Measurements from ENCODE around the gene COL2A1.

The COL2A1 gene

DNA sequence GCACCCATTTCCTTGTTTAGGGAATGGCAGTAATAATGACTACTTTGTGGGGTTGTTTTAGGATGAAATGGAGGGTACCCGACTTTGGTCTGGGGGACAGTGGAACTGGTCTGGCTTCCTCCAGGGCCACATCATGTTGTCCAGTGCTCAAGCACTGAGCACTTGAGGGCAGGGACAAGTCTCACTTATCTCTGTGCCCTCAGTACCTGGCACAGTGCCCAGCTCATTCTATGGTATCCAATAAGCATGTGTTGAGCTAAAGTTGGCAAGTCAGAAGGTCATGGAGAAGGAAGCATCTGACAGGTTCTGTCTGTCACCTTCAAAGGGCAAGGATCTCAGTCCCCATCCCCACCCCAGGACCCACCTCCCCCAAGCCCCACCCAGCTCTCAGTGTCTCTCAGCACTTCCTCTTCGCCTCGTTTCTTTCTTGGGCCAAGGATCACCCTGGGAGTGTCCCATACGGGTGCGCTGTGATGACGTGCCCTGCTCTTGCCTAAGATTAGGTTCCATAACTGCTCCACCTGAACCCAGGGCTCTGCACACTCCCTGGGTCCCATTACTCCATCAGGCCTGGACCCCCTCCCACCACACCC lies 65.2 kb downstream of the COL2A1 start:
- no peaks in the 10 kb centered on the region for H3K9me3 Mint-ChIP-seq
- TF ChIP-seq, protein P1, sequence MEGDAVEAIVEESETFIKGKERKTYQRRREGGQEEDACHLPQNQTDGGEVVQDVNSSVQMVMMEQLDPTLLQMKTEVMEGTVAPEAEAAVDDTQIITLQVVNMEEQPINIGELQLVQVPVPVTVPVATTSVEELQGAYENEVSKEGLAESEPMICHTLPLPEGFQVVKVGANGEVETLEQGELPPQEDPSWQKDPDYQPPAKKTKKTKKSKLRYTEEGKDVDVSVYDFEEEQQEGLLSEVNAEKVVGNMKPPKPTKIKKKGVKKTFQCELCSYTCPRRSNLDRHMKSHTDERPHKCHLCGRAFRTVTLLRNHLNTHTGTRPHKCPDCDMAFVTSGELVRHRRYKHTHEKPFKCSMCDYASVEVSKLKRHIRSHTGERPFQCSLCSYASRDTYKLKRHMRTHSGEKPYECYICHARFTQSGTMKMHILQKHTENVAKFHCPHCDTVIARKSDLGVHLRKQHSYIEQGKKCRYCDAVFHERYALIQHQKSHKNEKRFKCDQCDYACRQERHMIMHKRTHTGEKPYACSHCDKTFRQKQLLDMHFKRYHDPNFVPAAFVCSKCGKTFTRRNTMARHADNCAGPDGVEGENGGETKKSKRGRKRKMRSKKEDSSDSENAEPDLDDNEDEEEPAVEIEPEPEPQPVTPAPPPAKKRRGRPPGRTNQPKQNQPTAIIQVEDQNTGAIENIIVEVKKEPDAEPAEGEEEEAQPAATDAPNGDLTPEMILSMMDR (IDR thresholded peaks at IDR 0.05; ENCODE audit: unreplicated experiment in 3 of 3), result no peak
- H3K27ac Mint-ChIP-seq, result no peak overlapping the region
- peaks cover 44% of the 10 kb centered on the region for H3K4me1 Mint-ChIP-seq
- peaks cover 5% of the 10 kb centered on the region for H3K27me3 Mint-ChIP-seq (ENCODE audit: low read depth)
- no peak overlapping the region for H3K4me3 Mint-ChIP-seq
- no peaks in the 10 kb centered on the region for H3K36me3 Mint-ChIP-seq (ENCODE audit: low read depth)

GRCh38 chr12:47938594-47938993 lies 65.7 kb downstream of the COL2A1 start:
- no peak overlapping the region for H3K4me3 Mint-ChIP-seq

DNA sequence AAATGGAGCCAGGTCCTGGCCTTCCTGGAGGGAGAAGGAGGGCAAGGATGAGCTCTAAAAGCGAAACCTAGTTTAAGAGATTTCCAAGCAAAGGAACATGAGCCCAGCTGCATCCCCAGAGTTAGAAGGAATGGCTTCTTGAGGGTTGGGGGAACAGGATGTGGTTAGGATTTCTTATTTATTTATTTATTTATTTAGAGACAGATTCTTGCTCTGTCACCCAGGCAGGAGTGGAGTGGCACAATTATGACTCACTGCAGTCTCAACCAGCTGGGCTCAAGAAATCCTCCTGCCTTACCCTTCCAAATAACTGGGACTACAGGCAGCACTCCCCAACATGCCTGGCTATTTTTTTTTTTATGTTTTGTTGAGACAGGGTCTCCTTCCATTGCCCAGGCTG lies 66.2 kb downstream of the COL2A1 start:
- Mint-ChIP-seq H3K27me3 (ENCODE audit: low read depth) (peaks cover 5% of the 10 kb centered on the region), H3K27ac (no peak overlapping the region), H3K4me3 (no peak overlapping the region), H3K4me1 (peaks cover 38% of the 10 kb centered on the region), H3K36me3 (ENCODE audit: low read depth) (no peaks in the 10 kb centered on the region), H3K9me3 (no peaks in the 10 kb centered on the region)
- TF ChIP-seq, protein P1 (IDR thresholded peaks at IDR 0.05; ENCODE audit: unreplicated experiment in 3 of 3), result no peak

More at GRCh38 chr12:47938594-47938993, 65.7 kb downstream of the COL2A1 start:
- H3K9me3 Mint-ChIP-seq, result no peaks in the 10 kb centered on the region
- no peaks in the 10 kb centered on the region for H3K36me3 Mint-ChIP-seq (ENCODE audit: low read depth)
- H3K27me3 Mint-ChIP-seq (ENCODE audit: low read depth), result peaks cover 5% of the 10 kb centered on the region
- H3K27ac Mint-ChIP-seq, result no peak overlapping the region
- TF ChIP-seq, protein P1 (IDR thresholded peaks at IDR 0.05; ENCODE audit: unreplicated experiment in 3 of 3), result no peak
- peaks cover 42% of the 10 kb centered on the region for H3K4me1 Mint-ChIP-seq

DNA sequence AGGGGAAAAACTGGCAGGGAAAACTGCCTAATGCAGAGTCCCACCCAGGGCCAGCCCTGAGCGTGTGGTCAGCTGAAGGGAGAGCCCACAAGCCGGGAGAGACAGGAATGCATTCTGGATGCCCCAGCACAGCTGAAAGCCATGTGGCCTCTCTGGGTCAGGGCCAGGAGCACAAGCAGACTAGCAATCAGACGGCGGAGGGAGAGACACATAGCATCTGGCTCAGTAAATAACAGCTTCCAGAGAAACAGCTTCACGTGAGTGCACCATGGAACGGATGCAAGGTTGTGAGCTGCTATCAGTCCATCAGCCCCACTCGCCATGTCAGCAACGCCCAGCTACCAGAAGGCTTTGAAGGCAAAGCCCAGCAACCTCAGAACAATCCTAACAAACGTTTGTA lies 69.1 kb downstream of the COL2A1 start:
- Mint-ChIP-seq H3K4me3 (no peak overlapping the region), H3K9me3 (no peaks in the 10 kb centered on the region), H3K36me3 (ENCODE audit: low read depth) (no peaks in the 10 kb centered on the region), H3K4me1 (peaks cover 23% of the 10 kb centered on the region), H3K27me3 (ENCODE audit: low read depth) (peaks cover 12% of the 10 kb centered on the region), H3K27ac (peak overlapping the region in 2 of 3 experiments; percentile 31 to 57)
- TF ChIP-seq, protein P1 (IDR thresholded peaks at IDR 0.05; ENCODE audit: unreplicated experiment in 3 of 3), result no peak

DNA sequence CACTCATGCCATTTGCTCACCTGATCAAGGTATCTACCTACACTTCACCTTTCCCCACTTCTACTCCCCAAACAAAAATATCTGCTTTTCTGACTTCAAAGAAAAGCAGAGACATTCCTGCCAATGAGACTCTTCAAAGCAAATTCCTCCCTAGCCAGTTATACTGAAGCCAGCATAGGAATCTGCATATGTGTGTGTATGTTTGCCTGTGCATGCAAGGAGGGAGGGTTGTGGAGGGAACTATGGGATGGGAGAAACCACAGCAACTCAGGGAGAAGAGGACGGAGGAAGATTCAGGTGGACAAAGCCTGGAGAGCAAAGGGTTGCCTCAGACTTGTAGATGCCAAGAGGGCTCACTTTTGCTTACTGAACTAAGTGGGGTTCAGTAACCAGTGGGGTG lies 73.1 kb downstream of the COL2A1 start:
- no peaks in the 10 kb centered on the region for H3K36me3 Mint-ChIP-seq (ENCODE audit: low read depth)

More for the DNA sequence above, 73.1 kb downstream of the COL2A1 start:
- H3K27me3 Mint-ChIP-seq (ENCODE audit: low read depth), result peaks cover 10% of the 10 kb centered on the region
- TF ChIP-seq, protein P1 (IDR thresholded peaks at IDR 0.05; ENCODE audit: unreplicated experiment in 3 of 3), result no peak
- H3K4me1 Mint-ChIP-seq, result peaks cover 18% of the 10 kb centered on the region
- H3K4me3 Mint-ChIP-seq, result no peak overlapping the region
- H3K9me3 Mint-ChIP-seq, result no peaks in the 10 kb centered on the region
- no peak overlapping the region for H3K27ac Mint-ChIP-seq

All from nephron (organoid).